ENCODE data around the gene TRHDE.

Gene TRHDE

GRCh38 chr12:72304751-72305150 is 32.6 kb downstream of the TRHDE start:
- no peak for TF ChIP-seq CTCF (IDR thresholded peaks at IDR 0.05; ENCODE audit: borderline replicate concordance, insufficient read depth, low read depth, low read length)
- H3K4me3 ChIP-seq (ENCODE audit: low read depth, low read length): no peak overlapping the region

GRCh38 chr12:72307229-72307628 is 35.1 kb downstream of the TRHDE start:
- H3K4me3 ChIP-seq (ENCODE audit: low read depth, low read length): no peak overlapping the region
- TF ChIP-seq CTCF (IDR thresholded peaks at IDR 0.05; ENCODE audit: borderline replicate concordance, insufficient read depth, low read depth, low read length): no peak

GRCh38 chr12:72311946-72312345 is 39.8 kb downstream of the TRHDE start:
- H3K4me3 ChIP-seq (ENCODE audit: low read depth, low read length): no peak overlapping the region
- TF ChIP-seq CTCF (IDR thresholded peaks at IDR 0.05; ENCODE audit: borderline replicate concordance, insufficient read depth, low read depth, low read length): no peak

GRCh38 chr12:72313806-72314205 is 41.6 kb downstream of the TRHDE start:
- no peak for TF ChIP-seq CTCF (IDR thresholded peaks at IDR 0.05; ENCODE audit: borderline replicate concordance, insufficient read depth, low read depth, low read length)
- no peak overlapping the region for H3K4me3 ChIP-seq (ENCODE audit: low read depth, low read length)

- TF ChIP-seq CTCF (IDR thresholded peaks at IDR 0.05; ENCODE audit: borderline replicate concordance, insufficient read depth, low read depth, low read length): no peak
- no peak overlapping the region for H3K4me3 ChIP-seq (ENCODE audit: low read depth, low read length)
Observed at GRCh38 chr12:72315858-72316257, 43.7 kb downstream of the TRHDE start.

GRCh38 chr12:72318341-72318740 is 46.2 kb downstream of the TRHDE start:
- no peak overlapping the region for H3K4me3 ChIP-seq (ENCODE audit: low read depth, low read length)
- TF ChIP-seq CTCF (IDR thresholded peaks at IDR 0.05; ENCODE audit: borderline replicate concordance, insufficient read depth, low read depth, low read length): no peak

- no peak for TF ChIP-seq CTCF (IDR thresholded peaks at IDR 0.05; ENCODE audit: borderline replicate concordance, insufficient read depth, low read depth, low read length)
- no peak overlapping the region for H3K4me3 ChIP-seq (ENCODE audit: low read depth, low read length)
Observed at GRCh38 chr12:72323881-72324280, 51.7 kb downstream of the TRHDE start.

All from GM12875 (cell line).